PC-3 (cell line): ENCODE measurements around the gene COL27A1. TPM values are rescaled to one million over a fixed set of nuclear protein-coding genes. Genes with fewer than 3 reads are reported as not detected.

Source experiments
- ATAC-seq: fragments of 200-7000 bp; cut with Tn5 transposase; 2 replicates; pipeline ENCODE4 v1.9.1; 2020; ENCODE audit warnings: mild to moderate bottlenecking, moderate library complexity
- BruUV-seq: library from RNA; stranded (reverse); fragments of 400-500 nt; replicated peaks from 2 replicates; lab custom pipeline; 2021; lab: Mats Ljungman, UMichigan
- CTCF ChIA-PET: fragments of 300-600 bp; sonication (Branson Sonifier 250); formaldehyde crosslinking; loops from one replicate; lab custom pipeline; 2022; ENCODE audit warnings: antibody characterized with exemption; lab: Charles Lee
- POLR2A ChIA-PET: fragments of 300-600 bp; sonication (Branson Sonifier 250); formaldehyde crosslinking; loops from one replicate; lab custom pipeline; 2022; ENCODE audit warnings: antibody characterized with exemption; ENCODE audit not compliant: unreplicated experiment; lab: Charles Lee
- DNase-seq: peaks from one replicate; pipeline ENCODE4 v3.0.0-alpha.2; 2015
- H2AFZ ChIP-seq: fragments of 300-600 bp; sonication (generic); 2 replicates; pipeline ENCODE4 v1.6.0; 2016; ENCODE audit warnings: antibody characterized with exemption, low read length
- H3F3A ChIP-seq: fragments of 300-600 bp; sonication (generic); one replicate; pipeline ENCODE4 v1.6.0; 2017; ENCODE audit warnings: antibody characterized with exemption, low read length, control low read depth, mild to moderate bottlenecking; ENCODE audit not compliant: unreplicated experiment
- H3K27ac ChIP-seq: fragments of 300-600 bp; sonication (generic); 2 replicates; pipeline ENCODE4 v1.5.1; 2016; ENCODE audit warnings: mild to moderate bottlenecking, low read length
- H3K27me3 ChIP-seq: fragments of 300-600 bp; sonication (generic); 2 replicates; pipeline ENCODE4 v1.6.1; 2016; ENCODE audit warnings: low read length, mixed read lengths
- H3K36me3 ChIP-seq: fragments of 300-600 bp; sonication (generic); 2 replicates; pipeline ENCODE4 v1.6.1; 2016; ENCODE audit warnings: low read depth, mixed run types, low read length, mixed read lengths
- H3K4me1 ChIP-seq: fragments of 300-600 bp; sonication (generic); 2 replicates; pipeline ENCODE4 v1.5.1; 2016; ENCODE audit warnings: low read length; ENCODE audit not compliant: insufficient read depth
- H3K4me2 ChIP-seq: fragments of 300-600 bp; sonication (generic); 2 replicates; pipeline ENCODE4 v1.6.0; 2016; ENCODE audit warnings: low read length
- H3K4me3 ChIP-seq: fragments of 300-600 bp; sonication (generic); 2 replicates; pipeline ENCODE4 v1.5.1; 2016; ENCODE audit warnings: mild to moderate bottlenecking, low read length, mixed read lengths
- H3K79me2 ChIP-seq: fragments of 300-600 bp; sonication (generic); 2 replicates; pipeline ENCODE4 v1.6.1; 2017; ENCODE audit warnings: low read length, mixed read lengths
- H3K9ac ChIP-seq: fragments of 300-600 bp; sonication (generic); 2 replicates; pipeline ENCODE4 v1.6.0; 2016; ENCODE audit warnings: mild to moderate bottlenecking, low read length
- H3K9me2 ChIP-seq: fragments of 300-600 bp; sonication (generic); replicated peaks from 2 replicates; pipeline ENCODE4 v1.6.1; 2016; ENCODE audit warnings: mixed run types, low read length, mixed read lengths
- H3K9me3 ChIP-seq: fragments of 300-600 bp; sonication (generic); 2 replicates; pipeline ENCODE4 v1.6.1; 2016; ENCODE audit warnings: low read length, mixed read lengths
- H4K20me1 ChIP-seq: fragments of 300-600 bp; sonication (generic); 2 replicates; pipeline ENCODE4 v1.6.1; 2016; ENCODE audit warnings: low read length, mixed read lengths
- EZH2 ChIP-seq: fragments of 300-600 bp; sonication (generic); IDR thresholded peaks from one replicate; pipeline ENCODE4 v1.6.1; 2017; ENCODE audit warnings: antibody characterized with exemption, mild to moderate bottlenecking, low read length; ENCODE audit not compliant: unreplicated experiment
- EZH2phosphoT487 ChIP-seq: fragments of 300-600 bp; sonication (generic); IDR thresholded peaks from 2 replicates; pipeline ENCODE4 v1.6.1; 2018; ENCODE audit warnings: mild to moderate bottlenecking, antibody characterized with exemption, low read length, borderline replicate concordance
- intact Hi-C: fragments of 100-400 bp; cut with micrococcal nuclease; formaldehyde crosslinking; loops from 2 replicates; pipeline ENCODE4 v1.9.0; 2023
- total RNA-seq: library from RNA; depleted of rRNA; stranded (reverse); fragments of >200 nt; gene quantifications from 2 replicates; pipeline ENCODE4 v1.2.3, GENCODE V29; 2014
- TF ChIP-seq, protein P1 (sequence below): fragments of 300-600 bp; sonication (generic); conservative IDR thresholded peaks from 2 replicates; pipeline ENCODE4 v1.5.1; 2017; ENCODE audit warnings: antibody characterized with exemption, low read depth, mild to moderate bottlenecking, low read length

COL27A1 gene
- total RNA-seq, 1 experiment from 2014 or later: 4.3 TPM

DNA sequence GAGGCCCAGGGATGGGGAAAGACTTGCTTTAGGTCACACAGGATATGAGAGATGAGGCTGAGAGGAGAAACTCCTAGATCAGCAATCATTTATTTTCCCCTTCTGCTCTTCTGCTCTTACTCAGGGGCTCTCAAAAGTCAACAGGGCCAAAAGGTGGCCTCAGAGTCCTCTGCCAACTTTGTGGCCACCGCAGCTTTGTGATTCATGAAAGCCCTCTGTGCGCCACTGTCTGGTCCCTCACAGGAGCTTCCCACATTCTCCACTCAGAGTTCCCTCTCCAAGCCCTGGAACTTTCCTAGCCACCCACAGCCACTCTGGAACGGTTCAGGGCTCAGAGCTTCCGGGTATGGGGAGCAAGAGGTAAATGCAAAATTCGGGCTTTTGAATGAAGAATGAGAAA lies 82.4 kb downstream of the COL27A1 start:
- no peaks in the 10 kb centered on the region for H3K36me3 ChIP-seq
- H3K27ac ChIP-seq: no peak overlapping the region
- H3K9ac ChIP-seq: no peak overlapping the region
- CTCF ChIA-PET: no interaction called here
- BruUV-seq: no TSS peak
- ATAC-seq: no peak
- no peaks in the 10 kb centered on the region for H3K9me2 ChIP-seq
- no peak for DNase-seq
- intact Hi-C loops: no loop called here
- H3K79me2 ChIP-seq: no peaks in the 10 kb centered on the region
- POLR2A ChIA-PET: no interaction called here
- H3K4me2 ChIP-seq: no peak overlapping the region
- no peak for TF ChIP-seq EZH2
- TF ChIP-seq, protein P1, sequence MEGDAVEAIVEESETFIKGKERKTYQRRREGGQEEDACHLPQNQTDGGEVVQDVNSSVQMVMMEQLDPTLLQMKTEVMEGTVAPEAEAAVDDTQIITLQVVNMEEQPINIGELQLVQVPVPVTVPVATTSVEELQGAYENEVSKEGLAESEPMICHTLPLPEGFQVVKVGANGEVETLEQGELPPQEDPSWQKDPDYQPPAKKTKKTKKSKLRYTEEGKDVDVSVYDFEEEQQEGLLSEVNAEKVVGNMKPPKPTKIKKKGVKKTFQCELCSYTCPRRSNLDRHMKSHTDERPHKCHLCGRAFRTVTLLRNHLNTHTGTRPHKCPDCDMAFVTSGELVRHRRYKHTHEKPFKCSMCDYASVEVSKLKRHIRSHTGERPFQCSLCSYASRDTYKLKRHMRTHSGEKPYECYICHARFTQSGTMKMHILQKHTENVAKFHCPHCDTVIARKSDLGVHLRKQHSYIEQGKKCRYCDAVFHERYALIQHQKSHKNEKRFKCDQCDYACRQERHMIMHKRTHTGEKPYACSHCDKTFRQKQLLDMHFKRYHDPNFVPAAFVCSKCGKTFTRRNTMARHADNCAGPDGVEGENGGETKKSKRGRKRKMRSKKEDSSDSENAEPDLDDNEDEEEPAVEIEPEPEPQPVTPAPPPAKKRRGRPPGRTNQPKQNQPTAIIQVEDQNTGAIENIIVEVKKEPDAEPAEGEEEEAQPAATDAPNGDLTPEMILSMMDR: no peak
- TF ChIP-seq EZH2phosphoT487: no peak
- no peaks in the 10 kb centered on the region for H3K27me3 ChIP-seq
- H3K9me3 ChIP-seq: no peaks in the 10 kb centered on the region
- no peak overlapping the region for H3K4me3 ChIP-seq
- H2AFZ ChIP-seq: no peak overlapping the region
- H3F3A ChIP-seq: no peaks in the 10 kb centered on the region
- H3K4me1 ChIP-seq: no peaks in the 10 kb centered on the region
- H4K20me1 ChIP-seq: no peaks in the 10 kb centered on the region

DNA sequence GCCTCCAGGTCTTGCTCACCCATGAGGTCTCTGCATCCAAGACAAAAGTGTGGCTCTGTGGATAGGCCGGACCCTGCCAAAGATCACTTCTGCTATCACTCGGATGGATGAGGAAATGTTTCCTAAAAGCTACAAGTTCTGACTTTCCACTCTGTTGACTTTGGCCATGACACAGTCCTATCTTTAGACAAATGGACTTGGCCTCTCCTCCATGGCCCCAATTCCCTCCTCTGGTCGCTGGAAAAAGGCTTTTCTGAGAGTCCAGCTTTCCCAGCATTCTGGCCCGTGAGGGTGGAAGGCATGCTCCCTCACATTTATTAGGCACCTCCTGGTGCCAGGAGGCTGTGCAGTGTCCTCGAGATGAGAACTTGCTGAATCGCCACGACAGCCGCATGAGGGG lies 83.1 kb downstream of the COL27A1 start:
- H3K4me3 ChIP-seq: no peak overlapping the region
- ATAC-seq (no peak), DNase-seq (no peak)
- TF ChIP-seq, protein P1: no peak
- TF ChIP-seq EZH2phosphoT487 (no peak), EZH2 (no peak)
- no TSS peak for BruUV-seq
- no peaks in the 10 kb centered on the region for H3K9me3 ChIP-seq
- no peaks in the 10 kb centered on the region for H3K4me1 ChIP-seq
- H3K36me3 ChIP-seq: no peaks in the 10 kb centered on the region
- no peak overlapping the region for H3K4me2 ChIP-seq
- intact Hi-C loops: no loop called here
- H3K9ac ChIP-seq: no peak overlapping the region
- no peaks in the 10 kb centered on the region for H3K27me3 ChIP-seq
- H3K79me2 ChIP-seq: no peaks in the 10 kb centered on the region
- ChIA-PET CTCF (no interaction called here), POLR2A (no interaction called here)
- no peaks in the 10 kb centered on the region for H4K20me1 ChIP-seq
- H3K9me2 ChIP-seq: no peaks in the 10 kb centered on the region
- no peak overlapping the region for H2AFZ ChIP-seq
- H3F3A ChIP-seq: no peaks in the 10 kb centered on the region
- no peak overlapping the region for H3K27ac ChIP-seq

DNA sequence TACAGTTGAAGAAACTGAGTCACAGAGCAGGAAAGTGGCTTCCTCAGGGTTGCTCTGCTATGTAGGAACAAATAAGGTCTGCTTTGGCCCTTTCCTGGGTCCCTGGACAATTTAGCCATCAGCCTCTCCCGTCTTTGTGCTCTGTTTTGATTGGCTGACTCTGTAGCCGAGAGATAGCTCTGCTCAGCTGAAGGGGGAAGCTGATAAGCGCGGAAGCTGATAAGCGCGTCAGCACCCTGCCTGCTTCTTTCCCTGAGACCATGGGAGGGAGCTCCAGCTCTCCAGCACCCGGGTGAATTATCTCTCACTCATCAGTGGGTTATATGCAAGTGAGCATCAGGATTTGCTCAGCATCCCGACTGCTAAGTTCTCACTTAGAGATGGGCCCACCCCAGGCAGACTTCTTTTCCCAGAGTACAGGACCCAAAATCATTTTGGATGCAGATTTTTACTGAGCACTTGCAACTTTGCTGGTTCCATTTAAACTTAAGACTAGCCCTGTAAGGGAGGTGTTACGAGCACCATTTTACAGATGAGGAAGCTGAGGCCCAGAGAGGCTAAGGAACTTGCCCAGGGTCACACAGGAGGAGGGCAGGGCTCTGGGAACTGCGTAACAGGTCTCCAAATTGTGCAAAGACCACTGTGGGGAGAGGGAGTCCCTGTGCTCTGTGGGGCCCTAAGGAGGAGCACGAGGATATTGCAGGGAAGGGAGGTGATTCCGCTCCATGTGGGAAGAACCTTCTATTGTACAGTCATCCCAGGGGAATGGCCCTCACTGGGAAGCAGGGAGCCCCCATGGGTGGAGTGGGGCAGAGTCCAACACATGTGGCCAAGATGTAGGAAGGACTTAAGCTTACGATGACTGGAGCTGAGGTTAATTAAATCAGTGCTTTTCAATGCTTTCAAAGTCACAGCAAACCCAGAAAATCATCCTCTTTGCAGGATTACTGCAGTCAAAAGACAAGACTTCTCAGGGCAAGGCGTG lies 83.8 kb downstream of the COL27A1 start:
- no peaks in the 10 kb centered on the region for H3K4me1 ChIP-seq
- H3K36me3 ChIP-seq: no peaks in the 10 kb centered on the region
- POLR2A ChIA-PET: no interaction called here
- CTCF ChIA-PET: no interaction called here
- H3F3A ChIP-seq: no peaks in the 10 kb centered on the region
- H3K9me3 ChIP-seq: no peaks in the 10 kb centered on the region
- no peak overlapping the region for H3K27ac ChIP-seq
- no TSS peak for BruUV-seq
- H3K27me3 ChIP-seq: no peaks in the 10 kb centered on the region
- no peak overlapping the region for H3K4me3 ChIP-seq
- H2AFZ ChIP-seq: no peak overlapping the region
- no peak overlapping the region for H3K4me2 ChIP-seq
- no peak for TF ChIP-seq EZH2
- TF ChIP-seq, protein P1: peak; percentile 14; the same call in 1 of the 2 replicates
- no peaks in the 10 kb centered on the region for H3K79me2 ChIP-seq
- H3K9me2 ChIP-seq: no peaks in the 10 kb centered on the region
- DNase-seq (no peak), ATAC-seq (no peak)
- no peaks in the 10 kb centered on the region for H4K20me1 ChIP-seq
- no peak overlapping the region for H3K9ac ChIP-seq
- intact Hi-C loops: no loop called here
